ENCODE measurements around the gene C17orf114.

Gene C17orf114

GRCh38 chr17:4843321-4844000, 41.3 kb upstream of the C17orf114 start:
- peaks cover 4% of the 10 kb centered on the region for H3K27me3 Mint-ChIP-seq (ENCODE audit: low read depth, poor library complexity)
- no peaks in the 10 kb centered on the region for H3K9me3 Mint-ChIP-seq
- peaks cover 23% of the 10 kb centered on the region for H3K36me3 Mint-ChIP-seq (ENCODE audit: low read depth)
- no peak overlapping the region for H3K27ac Mint-ChIP-seq
- TF ChIP-seq CTCF (IDR thresholded peaks at IDR 0.05): no peak
- no peak overlapping the region for H3K4me3 Mint-ChIP-seq
- H3K4me1 Mint-ChIP-seq: peaks cover 42% of the 10 kb centered on the region
- DNase-seq: no peak

- H3K27me3 Mint-ChIP-seq (ENCODE audit: low read depth, poor library complexity): peaks cover 4% of the 10 kb centered on the region
- no peak overlapping the region for H3K4me3 Mint-ChIP-seq
- H3K9me3 Mint-ChIP-seq: no peaks in the 10 kb centered on the region
- peak overlapping the region; percentile 45 for H3K27ac Mint-ChIP-seq
- TF ChIP-seq CTCF (IDR thresholded peaks at IDR 0.05): no peak
- peaks cover 45% of the 10 kb centered on the region for H3K4me1 Mint-ChIP-seq
- no peak for DNase-seq
- H3K36me3 Mint-ChIP-seq (ENCODE audit: low read depth): peaks cover 23% of the 10 kb centered on the region
Measured at GRCh38 chr17:4842376-4842775, 40.2 kb upstream of the C17orf114 start.

DNA sequence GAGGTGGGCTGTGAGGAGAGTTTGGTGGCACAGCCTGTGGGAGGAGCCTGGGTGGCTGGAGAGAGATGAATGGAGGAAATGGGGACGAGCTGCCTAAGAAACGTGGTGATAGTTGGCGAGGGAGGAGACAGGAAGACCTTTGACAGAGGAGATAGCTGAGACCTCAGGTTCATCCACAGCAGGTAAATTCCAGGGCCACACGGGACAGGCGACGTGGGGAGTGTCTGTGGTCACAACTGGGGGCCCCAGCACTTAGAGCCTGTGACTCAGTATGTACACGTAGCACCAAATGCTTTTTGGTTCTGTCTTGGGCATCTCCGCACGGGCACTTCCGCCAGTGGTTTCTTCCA, 38.7 kb upstream of the C17orf114 start:
- peaks cover 4% of the 10 kb centered on the region for H3K27me3 Mint-ChIP-seq (ENCODE audit: low read depth, poor library complexity)
- no peaks in the 10 kb centered on the region for H3K9me3 Mint-ChIP-seq
- no peak for DNase-seq
- H3K36me3 Mint-ChIP-seq (ENCODE audit: low read depth): peaks cover 23% of the 10 kb centered on the region
- H3K4me3 Mint-ChIP-seq: no peak overlapping the region
- no peak for TF ChIP-seq CTCF (IDR thresholded peaks at IDR 0.05)
- H3K4me1 Mint-ChIP-seq: peaks cover 47% of the 10 kb centered on the region
- no peak overlapping the region for H3K27ac Mint-ChIP-seq

DNA sequence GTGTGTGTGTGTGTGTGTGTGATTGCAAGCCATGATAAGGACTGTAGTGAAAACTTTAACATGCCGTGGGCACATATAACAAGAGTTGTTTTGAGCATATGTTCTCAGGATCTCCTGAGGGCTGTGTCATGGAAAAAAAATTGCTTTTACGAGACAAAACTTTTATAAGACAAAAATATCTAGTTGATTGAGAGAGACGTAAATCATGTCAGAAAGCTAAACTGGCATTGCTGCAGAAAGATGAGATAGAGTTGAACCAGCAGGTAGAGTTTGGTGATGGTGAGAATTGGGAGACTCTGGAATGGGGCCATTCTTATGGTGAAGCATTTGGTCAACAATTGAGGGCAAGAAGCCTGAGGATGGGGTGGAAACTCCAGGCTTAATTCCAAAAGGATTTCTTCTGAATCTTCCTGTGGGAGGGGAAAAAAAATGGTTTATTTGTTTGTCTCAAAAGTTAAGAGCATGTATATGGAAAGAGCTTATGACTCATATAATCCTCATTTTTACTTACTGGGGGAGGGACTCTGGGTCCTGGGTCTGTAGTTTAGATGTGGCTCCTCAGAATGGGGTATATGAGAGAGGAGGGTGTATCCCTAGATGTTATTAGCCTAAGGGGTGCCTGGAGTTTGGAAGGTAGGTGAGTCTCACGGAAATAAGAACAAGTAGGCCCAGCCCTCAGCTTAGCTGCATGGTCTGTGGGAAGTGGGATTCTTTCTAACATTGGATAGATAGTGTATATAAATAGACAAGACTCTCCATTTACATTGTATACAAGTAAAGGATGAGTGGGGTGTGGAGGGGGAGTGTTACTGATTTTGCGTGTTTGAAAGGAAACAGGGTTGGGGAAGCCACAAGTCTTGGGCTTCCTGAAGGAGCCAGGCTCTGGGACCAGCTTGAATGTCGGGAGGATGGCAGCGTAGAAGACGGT, 38.1 kb upstream of the C17orf114 start:
- peak overlapping the region; percentile 0 for H3K27ac Mint-ChIP-seq
- DNase-seq: no peak
- peaks cover 20% of the 10 kb centered on the region for H3K36me3 Mint-ChIP-seq (ENCODE audit: low read depth)
- no peaks in the 10 kb centered on the region for H3K9me3 Mint-ChIP-seq
- H3K4me3 Mint-ChIP-seq: no peak overlapping the region
- peaks cover 4% of the 10 kb centered on the region for H3K27me3 Mint-ChIP-seq (ENCODE audit: low read depth, poor library complexity)
- H3K4me1 Mint-ChIP-seq: peaks cover 51% of the 10 kb centered on the region
- no peak for TF ChIP-seq CTCF (IDR thresholded peaks at IDR 0.05)

GRCh38 chr17:4839221-4839620, 37.1 kb upstream of the C17orf114 start:
- peaks cover 60% of the 10 kb centered on the region for H3K4me1 Mint-ChIP-seq
- H3K36me3 Mint-ChIP-seq (ENCODE audit: low read depth): peaks cover 10% of the 10 kb centered on the region
- H3K27ac Mint-ChIP-seq: peak overlapping the region; percentile 39
- H3K4me3 Mint-ChIP-seq: no peak overlapping the region
- no peak for TF ChIP-seq CTCF (IDR thresholded peaks at IDR 0.05)
- no peak for DNase-seq
- no peaks in the 10 kb centered on the region for H3K27me3 Mint-ChIP-seq (ENCODE audit: low read depth, poor library complexity)
- H3K9me3 Mint-ChIP-seq: no peaks in the 10 kb centered on the region

Measured in nephron progenitor cell (in vitro differentiated cells).